ENCODE data around the gene MYBPC2. TPM values are rescaled to one million over a fixed set of nuclear protein-coding genes. Genes with fewer than 3 reads are reported as not detected.

The MYBPC2 gene
- total RNA-seq, 1 donor from 2014 or later: not detected

- H3K36me3 ChIP-seq (ENCODE audit: insufficient read depth, low read length): no peaks in the 10 kb centered on the region
- no peak overlapping the region for H3K9ac ChIP-seq (ENCODE audit: low read length)
- H3K27me3 ChIP-seq (ENCODE audit: insufficient read depth, low read length): no peaks in the 10 kb centered on the region
- H2AFZ ChIP-seq (ENCODE audit: low read depth, low read length): no peak overlapping the region
- H3K27ac Mint-ChIP-seq (ENCODE audit: unreplicated experiment): no peak overlapping the region
- H3K4me3 ChIP-seq (ENCODE audit: insufficient read depth, low read depth, low read length): no peak overlapping the region
- no peak overlapping the region for H3K27ac ChIP-seq (ENCODE audit: low read depth, low read length)
- no peak overlapping the region for H3K4me3 Mint-ChIP-seq (ENCODE audit: unreplicated experiment)
- peaks cover 3% of the 10 kb centered on the region for H3K9me3 Mint-ChIP-seq (ENCODE audit: unreplicated experiment)
- H3K79me2 ChIP-seq (ENCODE audit: insufficient read depth, low read length): peaks cover 3% of the 10 kb centered on the region
- H4K20me1 ChIP-seq (ENCODE audit: insufficient read depth, low read length): no peaks in the 10 kb centered on the region
- peaks cover 4% of the 10 kb centered on the region for H3K36me3 Mint-ChIP-seq (ENCODE audit: low read depth, unreplicated experiment)
- no peaks in the 10 kb centered on the region for H3K4me1 Mint-ChIP-seq (ENCODE audit: low read depth, unreplicated experiment)
- H3K27me3 Mint-ChIP-seq (ENCODE audit: low read depth, unreplicated experiment): no peaks in the 10 kb centered on the region
- H3K4me1 ChIP-seq (ENCODE audit: insufficient read depth, low read length): no peaks in the 10 kb centered on the region
- TF ChIP-seq EZH2 (IDR thresholded peaks at IDR 0.05; ENCODE audit: insufficient read depth, low read length) (no peak), CTCF (IDR thresholded peaks at IDR 0.05; ENCODE audit: insufficient read depth, low read depth, low read length) (no peak)
- no peak for DNase-seq (ENCODE audit: low read depth)
- no peaks in the 10 kb centered on the region for H3K9me3 ChIP-seq (ENCODE audit: insufficient read depth, low read depth, low read length)
- no peak for FAIRE-seq
- H3K4me2 ChIP-seq (ENCODE audit: low read length): no peak overlapping the region
These were observed 30.9 kb upstream of the MYBPC2 start for GRCh38 chr19:50401605-50402450.

DNA sequence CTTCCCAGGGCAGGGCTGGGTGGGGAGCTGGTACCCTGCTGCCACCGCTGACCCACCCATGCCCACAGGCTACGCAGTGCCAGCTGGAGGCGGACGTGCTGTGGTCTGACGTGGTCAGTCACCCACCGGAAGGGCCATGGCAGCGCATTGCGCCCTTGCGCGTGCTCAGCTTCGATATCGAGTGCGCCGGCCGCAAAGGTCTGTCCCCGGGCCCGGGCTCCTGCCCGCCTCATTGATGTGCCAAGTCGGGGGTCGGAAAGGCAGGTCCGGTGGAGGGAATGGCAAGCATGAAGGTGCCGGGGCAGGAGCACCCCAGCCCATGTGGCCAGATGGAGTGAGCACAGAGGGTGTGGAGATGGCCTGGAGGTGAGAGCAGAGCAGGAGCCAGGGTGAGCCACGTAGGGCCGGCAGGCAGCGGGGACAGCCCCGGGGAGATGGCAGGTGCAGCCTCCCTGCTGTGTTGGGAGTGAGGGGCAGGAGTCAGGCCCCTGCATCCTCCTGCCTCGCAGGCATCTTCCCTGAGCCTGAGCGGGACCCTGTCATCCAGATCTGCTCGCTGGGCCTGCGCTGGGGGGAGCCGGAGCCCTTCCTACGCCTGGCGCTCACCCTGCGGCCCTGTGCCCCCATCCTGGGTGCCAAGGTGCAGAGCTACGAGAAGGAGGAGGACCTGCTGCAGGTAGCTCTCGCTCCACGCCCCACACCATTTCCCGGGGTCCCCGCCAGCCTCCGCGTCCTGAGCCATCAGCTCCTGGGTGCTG, 30.0 kb upstream of the MYBPC2 start:
- H3K36me3 Mint-ChIP-seq (ENCODE audit: low read depth, unreplicated experiment): peaks cover 4% of the 10 kb centered on the region
- TF ChIP-seq EZH2 (IDR thresholded peaks at IDR 0.05; ENCODE audit: insufficient read depth, low read length): no peak
- no peak for TF ChIP-seq CTCF (IDR thresholded peaks at IDR 0.05; ENCODE audit: insufficient read depth, low read depth, low read length)

More for the DNA sequence above, 30.0 kb upstream of the MYBPC2 start:
- Mint-ChIP-seq H3K27ac (ENCODE audit: unreplicated experiment) (no peak overlapping the region), H3K4me1 (ENCODE audit: low read depth, unreplicated experiment) (no peaks in the 10 kb centered on the region), H3K9me3 (ENCODE audit: unreplicated experiment) (peaks cover 3% of the 10 kb centered on the region), H3K4me3 (ENCODE audit: unreplicated experiment) (no peak overlapping the region), H3K27me3 (ENCODE audit: low read depth, unreplicated experiment) (no peaks in the 10 kb centered on the region)
- no peak for DNase-seq (ENCODE audit: low read depth)
- no peaks in the 10 kb centered on the region for H3K9me3 ChIP-seq (ENCODE audit: insufficient read depth, low read depth, low read length)
- no peak overlapping the region for H3K27ac ChIP-seq (ENCODE audit: low read depth, low read length)
- H2AFZ ChIP-seq (ENCODE audit: low read depth, low read length): no peak overlapping the region
- H3K4me1 ChIP-seq (ENCODE audit: insufficient read depth, low read length): no peaks in the 10 kb centered on the region
- no peaks in the 10 kb centered on the region for H3K36me3 ChIP-seq (ENCODE audit: insufficient read depth, low read length)
- no peak overlapping the region for H3K4me3 ChIP-seq (ENCODE audit: insufficient read depth, low read depth, low read length)
- H3K27me3 ChIP-seq (ENCODE audit: insufficient read depth, low read length): no peaks in the 10 kb centered on the region
- no peak overlapping the region for H3K4me2 ChIP-seq (ENCODE audit: low read length)
- no peak for FAIRE-seq
- no peaks in the 10 kb centered on the region for H4K20me1 ChIP-seq (ENCODE audit: insufficient read depth, low read length)
- H3K79me2 ChIP-seq (ENCODE audit: insufficient read depth, low read length): peaks cover 3% of the 10 kb centered on the region
- H3K9ac ChIP-seq (ENCODE audit: low read length): no peak overlapping the region
